ENCODE measurements around the gene PDXP.
A peak's percentile ranks its signal among the peaks of the same experiment; 100 is the strongest.

The PDXP gene

DNA sequence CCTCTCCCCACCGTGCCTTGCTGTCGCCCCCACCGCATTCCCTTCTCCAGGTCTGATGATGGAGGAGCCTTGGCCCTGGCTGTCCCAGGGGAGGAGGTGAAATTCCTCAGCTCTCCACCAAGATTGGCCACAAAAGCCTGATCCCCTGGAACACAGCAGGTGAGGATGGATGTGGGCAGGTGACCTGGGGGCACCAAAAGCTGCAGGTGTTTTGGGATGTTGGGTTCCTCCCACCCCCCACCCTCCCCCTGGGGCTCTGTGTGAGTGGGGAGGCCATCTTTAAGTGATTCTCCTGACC is 39.0 kb downstream of the PDXP start:
- ATAC-seq (replicated peaks) (no peak), DNase-seq (no peak)
- Mint-ChIP-seq H3K36me3 (peaks cover 21 to 28% of the 10 kb centered on the region in 2 donors), H3K4me1 (peaks cover 12 to 20% of the 10 kb centered on the region in 2 donors), H3K27ac (no peak overlapping the region), H3K9me3 (no peaks in the 10 kb centered on the region), H3K27me3 (no peaks in the 10 kb centered on the region), H3K4me3 (no peak overlapping the region)

- Mint-ChIP-seq H3K4me1 (peaks cover 9 to 11% of the 10 kb centered on the region in 2 donors), H3K4me3 (no peak overlapping the region), H3K27ac (no peak overlapping the region), H3K36me3 (peaks cover 14 to 22% of the 10 kb centered on the region in 2 donors), H3K9me3 (no peaks in the 10 kb centered on the region), H3K27me3 (no peaks in the 10 kb centered on the region)
- DNase-seq (no peak), ATAC-seq (replicated peaks) (no peak)
These were observed 42.7 kb downstream of the PDXP start for GRCh38 chr22:37701141-37701786.

- Mint-ChIP-seq H3K27ac (no peak overlapping the region), H3K9me3 (no peaks in the 10 kb centered on the region), H3K36me3 (peaks cover 11 to 17% of the 10 kb centered on the region in 2 donors), H3K4me3 (no peak overlapping the region), H3K4me1 (peaks cover 0 to 2% of the 10 kb centered on the region in 2 donors), H3K27me3 (no peaks in the 10 kb centered on the region)
- no peak for DNase-seq
- no peak for ATAC-seq (replicated peaks)
These were observed 45.4 kb downstream of the PDXP start for GRCh38 chr22:37703906-37704305.

DNA sequence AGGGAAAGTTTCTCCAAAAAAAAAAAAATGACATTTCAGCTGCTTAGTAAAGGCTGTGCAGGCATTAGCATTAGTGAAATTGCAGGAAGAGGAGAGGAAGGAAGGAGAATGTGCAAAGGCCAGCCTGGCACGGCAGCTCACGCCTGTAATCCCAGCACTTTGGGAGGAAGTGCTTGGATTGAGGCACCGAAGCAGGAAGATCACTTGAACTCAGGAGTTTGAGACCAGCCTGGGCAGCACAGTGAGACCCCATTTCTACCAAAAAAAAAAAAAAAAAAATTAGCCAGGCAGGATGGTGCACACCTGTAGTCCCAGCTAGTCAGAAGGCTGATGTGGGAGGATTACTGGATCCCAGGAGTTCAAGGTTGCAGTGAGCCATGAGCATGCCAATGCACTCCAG is 46.1 kb downstream of the PDXP start:
- no peak for ATAC-seq (replicated peaks)
- Mint-ChIP-seq H3K4me3 (no peak overlapping the region), H3K27ac (no peak overlapping the region), H3K4me1 (peaks cover 0 to 2% of the 10 kb centered on the region in 2 donors), H3K27me3 (no peaks in the 10 kb centered on the region), H3K9me3 (no peaks in the 10 kb centered on the region), H3K36me3 (peaks cover 11 to 17% of the 10 kb centered on the region in 2 donors)
- no peak for DNase-seq

DNA sequence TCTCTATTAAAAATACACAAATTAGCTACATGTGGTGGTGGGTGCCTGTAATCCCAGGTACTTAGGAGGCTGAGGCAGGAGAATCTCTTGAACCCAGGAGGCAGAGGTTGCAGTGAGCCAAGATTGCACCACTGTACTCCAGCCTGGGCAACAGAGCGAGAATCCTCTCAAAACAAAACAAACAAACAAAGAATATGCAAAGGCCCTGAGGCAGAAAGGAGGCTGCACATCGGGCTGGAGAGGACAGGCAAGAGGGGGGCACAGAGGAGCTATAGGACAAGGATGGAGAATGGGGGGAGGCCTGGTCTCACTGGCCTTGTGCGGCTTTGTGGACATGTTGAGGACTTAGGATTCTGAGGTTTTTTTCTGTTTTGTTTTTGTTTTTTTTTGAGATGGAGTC is 46.7 kb downstream of the PDXP start:
- Mint-ChIP-seq H3K27me3 (no peaks in the 10 kb centered on the region), H3K36me3 (peaks cover 11 to 21% of the 10 kb centered on the region in 2 donors), H3K9me3 (no peaks in the 10 kb centered on the region), H3K4me3 (no peak overlapping the region), H3K4me1 (peaks cover 0 to 2% of the 10 kb centered on the region in 2 donors), H3K27ac (no peak overlapping the region)
- DNase-seq (no peak), ATAC-seq (replicated peaks) (no peak)

- H3K36me3 Mint-ChIP-seq: peaks cover 11 to 26% of the 10 kb centered on the region in 2 donors
- H3K4me3 Mint-ChIP-seq: no peak overlapping the region
- H3K27me3 Mint-ChIP-seq: no peaks in the 10 kb centered on the region
- H3K27ac Mint-ChIP-seq: peak overlapping the region; percentile 9
- peaks cover 4 to 6% of the 10 kb centered on the region in 2 donors for H3K4me1 Mint-ChIP-seq
- H3K9me3 Mint-ChIP-seq: no peaks in the 10 kb centered on the region
- no peak for ATAC-seq (replicated peaks)
- no peak for DNase-seq
These were observed 50.3 kb downstream of the PDXP start for GRCh38 chr22:37708580-37709444.

DNA sequence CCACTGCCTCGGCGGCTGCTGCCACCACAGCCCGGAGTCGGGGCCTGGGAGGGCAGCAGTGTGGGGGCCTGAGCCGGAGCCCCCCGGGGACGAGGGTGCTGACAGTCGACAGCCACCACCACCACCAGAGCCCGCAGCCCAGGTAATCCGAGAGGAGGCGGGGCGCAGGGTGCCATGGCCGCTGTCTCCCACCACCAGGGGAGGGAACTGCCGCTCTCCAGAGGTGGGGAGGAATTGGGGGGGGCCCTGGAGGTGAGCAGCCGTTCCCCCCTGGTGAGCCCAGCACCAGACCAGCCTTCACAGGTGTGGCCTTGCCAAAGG is 50.9 kb downstream of the PDXP start:
- no peaks in the 10 kb centered on the region for H3K27me3 Mint-ChIP-seq
- no peak overlapping the region for H3K27ac Mint-ChIP-seq
- H3K9me3 Mint-ChIP-seq: no peaks in the 10 kb centered on the region

DNA sequence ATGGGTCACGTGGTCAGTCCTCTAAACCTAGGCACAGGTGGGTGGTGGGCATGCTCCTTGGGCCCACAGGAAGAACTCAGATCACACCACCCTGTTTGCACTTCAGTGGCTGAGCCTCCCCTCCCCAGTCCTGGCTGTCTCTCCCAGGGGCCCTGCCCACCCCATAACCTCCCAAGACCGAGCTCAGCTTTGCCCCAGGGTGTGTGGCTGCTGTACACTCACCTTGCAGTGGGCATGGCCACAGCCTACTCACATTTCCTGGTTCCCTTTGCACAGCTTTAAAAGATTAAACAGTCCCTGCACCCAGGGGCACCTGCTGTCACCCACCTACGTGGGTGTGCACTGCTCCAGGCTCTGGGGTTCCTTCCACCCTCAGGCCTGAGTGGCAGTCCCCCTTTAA is 52.2 kb downstream of the PDXP start:
- ATAC-seq (replicated peaks) (peak in 1 of 2 donors; percentile 8), DNase-seq (no peak)
- Mint-ChIP-seq H3K27ac (no peak overlapping the region), H3K4me1 (peaks cover 2 to 7% of the 10 kb centered on the region in 2 donors), H3K9me3 (no peaks in the 10 kb centered on the region), H3K27me3 (no peaks in the 10 kb centered on the region), H3K4me3 (no peak overlapping the region), H3K36me3 (peaks cover 6 to 20% of the 10 kb centered on the region in 2 donors)

More for the DNA sequence above, 50.9 kb downstream of the PDXP start:
- H3K4me1 Mint-ChIP-seq: peaks cover 4 to 7% of the 10 kb centered on the region in 2 donors
- DNase-seq (no peak), ATAC-seq (replicated peaks) (no peak)
- H3K4me3 Mint-ChIP-seq: no peak overlapping the region
- H3K36me3 Mint-ChIP-seq: peaks cover 10 to 23% of the 10 kb centered on the region in 2 donors

- Mint-ChIP-seq H3K27me3 (no peaks in the 10 kb centered on the region), H3K4me1 (peaks cover 2 to 7% of the 10 kb centered on the region in 2 donors), H3K4me3 (no peak overlapping the region), H3K36me3 (peaks cover 0 to 16% of the 10 kb centered on the region in 2 donors), H3K9me3 (no peaks in the 10 kb centered on the region), H3K27ac (no peak overlapping the region)
- no peak for DNase-seq
- no peak for ATAC-seq (replicated peaks)
These were observed 53.0 kb downstream of the PDXP start for GRCh38 chr22:37711490-37711889.

GRCh38 chr22:37713761-37714160 is 55.2 kb downstream of the PDXP start:
- DNase-seq: no peak
- no peak overlapping the region for H3K27ac Mint-ChIP-seq
- H3K4me1 Mint-ChIP-seq: peaks cover 2 to 7% of the 10 kb centered on the region in 2 donors
- H3K9me3 Mint-ChIP-seq: no peaks in the 10 kb centered on the region
- H3K4me3 Mint-ChIP-seq: no peak overlapping the region
- ATAC-seq (replicated peaks): no peak
- H3K36me3 Mint-ChIP-seq: peaks cover 4 to 23% of the 10 kb centered on the region in 2 donors
- H3K27me3 Mint-ChIP-seq: no peaks in the 10 kb centered on the region

DNA sequence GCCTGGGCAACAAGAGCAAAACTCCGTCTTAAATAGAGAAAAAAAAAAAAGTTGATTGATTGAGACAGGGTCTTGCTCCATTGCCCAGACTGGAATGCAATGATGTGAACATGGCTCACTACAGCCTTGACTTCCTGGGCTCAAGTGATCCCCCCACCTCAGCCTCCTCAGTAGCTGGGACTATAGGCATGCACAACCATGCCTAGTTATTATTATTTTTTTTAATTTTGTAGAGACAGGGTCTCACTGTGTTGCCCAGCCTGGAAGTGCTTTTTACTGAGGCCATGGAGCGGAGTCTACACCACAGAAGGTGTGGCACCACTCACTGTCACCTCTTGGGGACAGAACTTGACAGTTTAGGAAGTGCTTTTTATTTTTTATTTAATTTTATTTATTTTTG is 56.1 kb downstream of the PDXP start:
- Mint-ChIP-seq H3K9me3 (no peaks in the 10 kb centered on the region), H3K27ac (no peak overlapping the region), H3K27me3 (no peaks in the 10 kb centered on the region), H3K4me1 (peaks cover 2 to 7% of the 10 kb centered on the region in 2 donors), H3K4me3 (no peak overlapping the region), H3K36me3 (peaks cover 4 to 23% of the 10 kb centered on the region in 2 donors)
- no peak for DNase-seq
- no peak for ATAC-seq (replicated peaks)

DNA sequence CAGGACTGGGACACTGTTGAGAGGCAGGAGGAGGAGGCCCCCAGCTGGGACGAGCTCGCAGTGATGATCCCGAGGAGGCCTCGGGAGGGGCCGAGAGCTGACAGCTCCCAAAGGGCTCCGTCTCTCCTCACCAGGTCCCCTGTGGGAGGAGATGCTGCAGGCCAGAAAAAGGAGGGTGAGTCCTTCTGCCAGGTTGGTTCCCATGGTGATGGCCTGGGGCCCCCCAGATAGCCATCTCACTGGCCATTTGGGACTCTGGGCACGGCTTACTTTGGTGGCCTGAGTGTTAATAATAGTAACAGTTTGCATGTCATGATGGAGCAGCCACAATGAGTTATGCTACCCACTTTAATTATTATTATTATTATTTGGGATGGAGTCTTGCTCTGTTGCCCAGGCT is 57.2 kb downstream of the PDXP start:
- no peak overlapping the region for H3K4me3 Mint-ChIP-seq
- DNase-seq: no peak
- peaks cover 2 to 7% of the 10 kb centered on the region in 2 donors for H3K4me1 Mint-ChIP-seq
- H3K36me3 Mint-ChIP-seq: peaks cover 4 to 14% of the 10 kb centered on the region in 2 donors
- no peak for ATAC-seq (replicated peaks)
- H3K27ac Mint-ChIP-seq: no peak overlapping the region
- H3K9me3 Mint-ChIP-seq: no peaks in the 10 kb centered on the region
- no peaks in the 10 kb centered on the region for H3K27me3 Mint-ChIP-seq
